CD4-positive, alpha-beta T cell (primary cell): ENCODE results near the gene COX7B. TPM values are rescaled to one million over a fixed set of nuclear protein-coding genes. Genes with fewer than 3 reads are reported as not detected.
"Not testable (repeated sequence)": the region's sequence is repeated elsewhere in the genome, so short reads cannot be mapped to it uniquely, and the experiment has no call there.

Source experiments
- ATAC-seq: fragments of 200-7000 bp; cut with Tn5 transposase; one replicate; pipeline ENCODE4 v1.10.0; 2022; ENCODE audit warnings: mild to moderate bottlenecking; ENCODE audit not compliant: poor library complexity
- CTCF ChIA-PET: fragments of 350-600 bp; sonication (Branson Sonifier 250); formaldehyde crosslinking; loops from one replicate; lab custom pipeline; 2021; ENCODE audit warnings: antibody characterized with exemption, inconsistent platforms; lab: Charles Lee
- POLR2A ChIA-PET: fragments of 350-600 bp; sonication (Branson Sonifier 250); formaldehyde crosslinking; loops from one replicate; lab custom pipeline; 2021; ENCODE audit warnings: antibody characterized with exemption, inconsistent platforms; lab: Charles Lee
- DNase-seq, 14 experiments: peaks; one replicate each; pipeline ENCODE4 v3.0.0-alpha.2; 2013 to 2020; ENCODE audit warnings: mixed read lengths in 2 of 14
- H3K27ac ChIP-seq, 2 donors: one replicate each; pipeline versions ENCODE4 v1.5.1 to v1.7.0; 2013; ENCODE audit warnings: low read length in 2 of 2, low read depth in 1 of 2, mild to moderate bottlenecking in 1 of 2
- H3K27me3 ChIP-seq, 2 experiments: 1 replicate in 1 of 2; 2 replicates in 1 of 2; pipeline versions ENCODE4 v1.6.1 to v1.7.0; 2013; ENCODE audit warnings: low read length in 2 of 2, control low read depth in 1 of 2, mild to moderate bottlenecking in 1 of 2, moderate library complexity in 1 of 2; ENCODE audit not compliant: insufficient read depth in 2 of 2, control insufficient read depth in 1 of 2
- H3K36me3 ChIP-seq: one replicate; pipeline ENCODE4 v1.6.1; 2013; ENCODE audit warnings: low read length, control low read depth; ENCODE audit not compliant: insufficient read depth
- H3K4me1 ChIP-seq: one replicate; pipeline ENCODE4 v1.6.1; 2013; ENCODE audit warnings: low read length, control low read depth; ENCODE audit not compliant: insufficient read depth
- H3K4me3 ChIP-seq: one replicate; pipeline ENCODE4 v1.5.1; 2013; ENCODE audit warnings: mild to moderate bottlenecking, low read length, moderate library complexity
- H3K9me3 ChIP-seq, 2 experiments: 1 replicate in 1 of 2; 2 replicates in 1 of 2; pipeline versions ENCODE4 v1.6.1 to v1.7.0; 2013; ENCODE audit warnings: low read length in 2 of 2, mild to moderate bottlenecking in 2 of 2, control low read depth in 1 of 2, moderate library complexity in 1 of 2; ENCODE audit not compliant: control insufficient read depth in 1 of 2, insufficient read depth in 1 of 2
- H3K27ac Mint-ChIP-seq: one replicate; pipeline ENCODE4 v1.8.0; 2020; ENCODE audit warnings: mixed read lengths
- H3K27me3 Mint-ChIP-seq: one replicate; pipeline ENCODE4 v1.8.0; 2021; ENCODE audit warnings: mixed read lengths
- H3K36me3 Mint-ChIP-seq: one replicate; pipeline ENCODE4 v1.8.0; 2021; ENCODE audit warnings: low read depth, mixed read lengths
- H3K4me1 Mint-ChIP-seq: one replicate; pipeline ENCODE4 v1.8.0; 2021; ENCODE audit warnings: low read depth, mixed read lengths
- H3K4me3 Mint-ChIP-seq: one replicate; pipeline ENCODE4 v1.8.0; 2020; ENCODE audit warnings: mild to moderate bottlenecking, mixed read lengths
- H3K9me3 Mint-ChIP-seq: one replicate; pipeline ENCODE4 v1.8.0; 2020; ENCODE audit warnings: mixed read lengths
- intact Hi-C, 2 experiments: fragments of 100-400 bp; cut with DNase I in 1 of 2; cut with micrococcal nuclease in 1 of 2; formaldehyde crosslinking; loops; one replicate each; pipeline versions ENCODE4 v1.15.1 to v1.9.0; 2023 to 2025; cut with DNase I, micrococcal nuclease
- total RNA-seq, 174 experiments: library from RNA in 2 of 174; stranded (reverse) in 2 of 174; gene quantifications; one replicate each; pipeline ENCODE4 v1.2.3 and lab custom pipeline; 2021 to 2026
- TF ChIP-seq, protein P1 (sequence below): fragments of 200-600 bp; IDR thresholded peaks from one replicate; pipeline ENCODE4 v1.8.0; 2022; ENCODE audit warnings: antibody characterized with exemption, mild to moderate bottlenecking

The COX7B gene
- total RNA-seq, 2 experiments from 2014 or later: 106 to 117 TPM

DNA sequence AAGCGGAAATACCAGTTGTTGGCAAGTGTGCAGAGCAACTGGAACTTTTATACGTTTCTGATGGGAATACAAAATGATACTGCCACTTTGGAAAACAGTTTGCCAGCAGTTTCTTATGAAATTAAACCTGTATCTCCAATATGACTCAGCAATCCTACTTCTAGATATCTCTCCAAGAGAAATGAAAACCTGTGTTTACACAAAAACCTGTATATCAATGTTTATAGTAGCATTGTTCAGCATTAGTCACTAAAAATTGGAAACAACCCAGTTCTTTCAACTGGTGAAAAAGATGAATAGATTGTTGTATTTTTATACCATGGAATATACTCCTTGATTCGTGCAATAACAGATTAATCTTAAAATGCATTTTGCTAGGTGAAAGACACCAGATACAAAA lies 38.0 kb downstream of the COX7B start:
- no peak overlapping the region for H3K27ac ChIP-seq
- peaks cover under 1% of the 10 kb centered on the region for H3K4me1 ChIP-seq
- CTCF ChIA-PET: no interaction called here
- Mint-ChIP-seq H3K27ac (no peak overlapping the region), H3K4me1 (peaks cover 9% of the 10 kb centered on the region), H3K4me3 (no peak overlapping the region), H3K9me3 (no peaks in the 10 kb centered on the region), H3K27me3 (no peaks in the 10 kb centered on the region), H3K36me3 (no peaks in the 10 kb centered on the region)
- no peak for ATAC-seq
- H3K4me3 ChIP-seq: no peak overlapping the region
- intact Hi-C loops: no loop called here
- H3K27me3 ChIP-seq: no peaks in the 10 kb centered on the region
- TF ChIP-seq, protein P1, sequence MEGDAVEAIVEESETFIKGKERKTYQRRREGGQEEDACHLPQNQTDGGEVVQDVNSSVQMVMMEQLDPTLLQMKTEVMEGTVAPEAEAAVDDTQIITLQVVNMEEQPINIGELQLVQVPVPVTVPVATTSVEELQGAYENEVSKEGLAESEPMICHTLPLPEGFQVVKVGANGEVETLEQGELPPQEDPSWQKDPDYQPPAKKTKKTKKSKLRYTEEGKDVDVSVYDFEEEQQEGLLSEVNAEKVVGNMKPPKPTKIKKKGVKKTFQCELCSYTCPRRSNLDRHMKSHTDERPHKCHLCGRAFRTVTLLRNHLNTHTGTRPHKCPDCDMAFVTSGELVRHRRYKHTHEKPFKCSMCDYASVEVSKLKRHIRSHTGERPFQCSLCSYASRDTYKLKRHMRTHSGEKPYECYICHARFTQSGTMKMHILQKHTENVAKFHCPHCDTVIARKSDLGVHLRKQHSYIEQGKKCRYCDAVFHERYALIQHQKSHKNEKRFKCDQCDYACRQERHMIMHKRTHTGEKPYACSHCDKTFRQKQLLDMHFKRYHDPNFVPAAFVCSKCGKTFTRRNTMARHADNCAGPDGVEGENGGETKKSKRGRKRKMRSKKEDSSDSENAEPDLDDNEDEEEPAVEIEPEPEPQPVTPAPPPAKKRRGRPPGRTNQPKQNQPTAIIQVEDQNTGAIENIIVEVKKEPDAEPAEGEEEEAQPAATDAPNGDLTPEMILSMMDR: no peak
- H3K9me3 ChIP-seq: no peaks in the 10 kb centered on the region
- DNase-seq: no peak
- H3K36me3 ChIP-seq: no peaks in the 10 kb centered on the region
- POLR2A ChIA-PET: no interaction called here

DNA sequence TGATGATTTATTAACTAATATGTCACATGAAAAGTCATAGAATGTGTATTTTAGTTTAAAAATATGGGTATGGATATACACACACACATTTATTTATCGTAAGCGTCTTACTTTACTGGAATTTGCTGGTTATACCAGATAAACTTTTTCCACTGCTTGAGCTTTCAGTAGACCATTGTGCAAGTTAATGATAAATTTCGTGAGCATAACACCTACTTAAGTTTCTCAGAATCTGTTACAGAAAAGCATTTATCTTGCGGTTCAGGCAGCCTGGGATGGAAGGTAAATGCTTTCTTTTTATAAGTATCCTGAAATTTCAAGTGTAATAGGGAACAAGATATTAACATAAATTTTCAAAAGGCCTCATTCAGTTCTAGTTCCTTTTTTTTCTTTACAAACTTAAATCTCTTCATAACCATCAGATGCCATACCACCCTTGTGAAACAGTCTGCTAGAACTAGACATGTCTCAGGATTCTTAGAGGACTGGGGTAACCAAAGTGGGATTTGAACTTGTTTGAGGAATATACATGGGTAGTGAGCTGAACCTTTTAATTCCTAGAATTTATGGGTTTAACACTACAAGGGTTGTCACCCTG lies 38.9 kb downstream of the COX7B start:
- H3K36me3 Mint-ChIP-seq: no peaks in the 10 kb centered on the region
- POLR2A ChIA-PET: no interaction called here

DNA sequence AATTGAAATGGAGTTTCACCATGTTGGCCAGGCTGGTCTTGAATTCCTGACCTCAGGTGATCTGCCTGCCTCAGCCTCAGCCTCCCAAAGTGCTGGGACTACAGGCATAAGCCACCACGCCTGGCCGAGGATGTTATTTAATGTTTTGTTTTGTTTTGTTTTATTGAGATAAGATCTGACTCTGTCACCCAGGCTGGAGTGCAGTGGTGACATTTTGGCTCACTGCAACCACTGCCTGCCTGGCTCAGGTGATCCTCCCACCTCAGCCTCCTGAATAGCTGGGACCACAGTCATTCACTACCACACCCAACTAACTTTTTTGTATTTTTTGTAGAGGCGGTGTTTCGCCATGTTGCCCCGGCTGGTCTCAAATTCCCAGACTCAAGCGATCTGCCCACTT lies 45.8 kb downstream of the COX7B start:
- H3K27me3 ChIP-seq, H3K4me1 ChIP-seq, H3K27me3 Mint-ChIP-seq, DNase-seq, H3K36me3 Mint-ChIP-seq, H3K27ac Mint-ChIP-seq, intact Hi-C loops, H3K9me3 Mint-ChIP-seq, H3K4me3 Mint-ChIP-seq, POLR2A ChIA-PET, ATAC-seq, H3K9me3 ChIP-seq, H3K36me3 ChIP-seq, H3K27ac ChIP-seq, H3K4me3 ChIP-seq: not testable (repeated sequence)
- H3K4me1 Mint-ChIP-seq: peaks cover 14% of the 10 kb centered on the region
- CTCF ChIA-PET: interaction anchor here (1.3 kb wide), 1 partner anchor 17 kb away, joined by 3 read pairs; no protein-coding TSS in a partner anchor

More for the DNA sequence above, 38.9 kb downstream of the COX7B start:
- no peak overlapping the region for H3K4me3 ChIP-seq
- no peaks in the 10 kb centered on the region for H3K27me3 ChIP-seq
- H3K27ac ChIP-seq: no peak overlapping the region
- Mint-ChIP-seq H3K27ac (no peak overlapping the region), H3K4me1 (peaks cover 11% of the 10 kb centered on the region), H3K27me3 (no peaks in the 10 kb centered on the region), H3K4me3 (no peak overlapping the region), H3K9me3 (no peaks in the 10 kb centered on the region)
- peaks cover 4% of the 10 kb centered on the region for H3K4me1 ChIP-seq
- no peak for ATAC-seq
- intact Hi-C loops: no loop called here
- no peaks in the 10 kb centered on the region for H3K36me3 ChIP-seq
- CTCF ChIA-PET: no interaction called here
- no peak for DNase-seq
- TF ChIP-seq, protein P1: no peak
- no peaks in the 10 kb centered on the region for H3K9me3 ChIP-seq
